ENCODE results near the gene CCHCR1. TPM values are rescaled to one million over a fixed set of nuclear protein-coding genes. Genes with fewer than 3 reads are reported as not detected.
"Not testable (repeated sequence)": the region's sequence is repeated elsewhere in the genome, so short reads cannot be mapped to it uniquely, and the experiment has no call there.

CCHCR1 gene
- total RNA-seq, 2 experiments from 2014 or later: 40.0 to 44.5 TPM

- H3K4me1 Mint-ChIP-seq (ENCODE audit: low read depth): peaks cover 8% of the 10 kb centered on the region
- CTCF ChIA-PET: no interaction called here
- no peak for DNase-seq
- no peak overlapping the region for H3K4me3 Mint-ChIP-seq
- no peaks in the 10 kb centered on the region for H3K9me3 Mint-ChIP-seq
- intact Hi-C loops (cut with micrococcal nuclease): no loop called here
- no peaks in the 10 kb centered on the region for H3K36me3 Mint-ChIP-seq (ENCODE audit: low read depth)
- H3K27me3 Mint-ChIP-seq (ENCODE audit: low read depth): no peaks in the 10 kb centered on the region
- no peak overlapping the region for H3K27ac Mint-ChIP-seq
These were observed 11.0 kb upstream of the CCHCR1 start for GRCh38 chr6:31168606-31169005.

- intact Hi-C loops (cut with micrococcal nuclease): no loop called here
- no peaks in the 10 kb centered on the region for H3K27me3 Mint-ChIP-seq (ENCODE audit: low read depth)
- no peaks in the 10 kb centered on the region for H3K9me3 Mint-ChIP-seq
- DNase-seq: no peak
- H3K36me3 Mint-ChIP-seq (ENCODE audit: low read depth): peaks cover 19% of the 10 kb centered on the region
- H3K4me3 Mint-ChIP-seq: no peak overlapping the region
- CTCF ChIA-PET: interaction anchor here (1.8 kb wide), 1 partner anchor 201 kb away, joined by 9 read pairs; no protein-coding TSS in a partner anchor
- peaks cover 24% of the 10 kb centered on the region for H3K4me1 Mint-ChIP-seq (ENCODE audit: low read depth)
- no peak overlapping the region for H3K27ac Mint-ChIP-seq
These were observed 8.4 kb upstream of the CCHCR1 start for GRCh38 chr6:31165986-31166385.

GRCh38 chr6:31165064-31165832 lies 7.6 kb upstream of the CCHCR1 start:
- H3K9me3 Mint-ChIP-seq: not testable (repeated sequence)

GRCh38 chr6:31164475-31165063 lies 7.0 kb upstream of the CCHCR1 start:
- H3K4me3 Mint-ChIP-seq; DNase-seq; intact Hi-C loops (cut with micrococcal nuclease); H3K27me3 Mint-ChIP-seq (ENCODE audit: low read depth); H3K27ac Mint-ChIP-seq; H3K9me3 Mint-ChIP-seq: not testable (repeated sequence)
- CTCF ChIA-PET: interaction anchor here (0.6 to 1.8 kb wide), 4 partner anchors 57 to 387 kb away, joined by 3 to 9 read pairs (median 4); no protein-coding TSS in a partner anchor
- Mint-ChIP-seq H3K36me3 (ENCODE audit: low read depth) (peaks cover 29% of the 10 kb centered on the region), H3K4me1 (ENCODE audit: low read depth) (peaks cover 34% of the 10 kb centered on the region)

More at GRCh38 chr6:31165064-31165832, 7.6 kb upstream of the CCHCR1 start:
- H3K27me3 Mint-ChIP-seq (ENCODE audit: low read depth); H3K27ac Mint-ChIP-seq; intact Hi-C loops (cut with micrococcal nuclease); H3K4me3 Mint-ChIP-seq; DNase-seq: not testable (repeated sequence)
- CTCF ChIA-PET: interaction anchor here (0.6 to 1.8 kb wide), 3 partner anchors 201 to 388 kb away, joined by 3 to 9 read pairs (median 3); no protein-coding TSS in a partner anchor
- H3K36me3 Mint-ChIP-seq (ENCODE audit: low read depth): peaks cover 24% of the 10 kb centered on the region
- peaks cover 28% of the 10 kb centered on the region for H3K4me1 Mint-ChIP-seq (ENCODE audit: low read depth)

GRCh38 chr6:31163922-31164321 lies 6.3 kb upstream of the CCHCR1 start:
- H3K4me3 Mint-ChIP-seq: no peak overlapping the region
- intact Hi-C loops (cut with micrococcal nuclease): no loop called here
- CTCF ChIA-PET: interaction anchor here (0.6 kb wide), 1 partner anchor 56 kb away, joined by 4 read pairs; no protein-coding TSS in a partner anchor
- H3K27me3 Mint-ChIP-seq (ENCODE audit: low read depth): no peaks in the 10 kb centered on the region
- H3K9me3 Mint-ChIP-seq: no peaks in the 10 kb centered on the region
- H3K36me3 Mint-ChIP-seq (ENCODE audit: low read depth): peaks cover 35% of the 10 kb centered on the region
- peak overlapping the region; percentile 26 for H3K27ac Mint-ChIP-seq
- no peak for DNase-seq
- H3K4me1 Mint-ChIP-seq (ENCODE audit: low read depth): peaks cover 39% of the 10 kb centered on the region

GRCh38 chr6:31162463-31163165 lies 5.0 kb upstream of the CCHCR1 start:
- no peaks in the 10 kb centered on the region for H3K27me3 Mint-ChIP-seq (ENCODE audit: low read depth)
- CTCF ChIA-PET: interaction anchor here (1.2 kb wide), 1 partner anchor 30 kb away, joined by 3 read pairs; no protein-coding TSS in a partner anchor
- H3K9me3 Mint-ChIP-seq: no peaks in the 10 kb centered on the region
- no peak overlapping the region for H3K4me3 Mint-ChIP-seq
- H3K27ac Mint-ChIP-seq: no peak overlapping the region
- intact Hi-C loops (cut with micrococcal nuclease): no loop called here
- DNase-seq: no peak
- H3K36me3 Mint-ChIP-seq (ENCODE audit: low read depth): peaks cover 40% of the 10 kb centered on the region
- peaks cover 42% of the 10 kb centered on the region for H3K4me1 Mint-ChIP-seq (ENCODE audit: low read depth)

- CTCF ChIA-PET: no interaction called here
- Mint-ChIP-seq H3K4me1 (ENCODE audit: low read depth) (peaks cover 49% of the 10 kb centered on the region), H3K27ac (peak overlapping the region; percentile 28), H3K4me3 (no peak overlapping the region), H3K9me3 (no peaks in the 10 kb centered on the region), H3K27me3 (ENCODE audit: low read depth) (no peaks in the 10 kb centered on the region), H3K36me3 (ENCODE audit: low read depth) (peaks cover 42% of the 10 kb centered on the region)
- intact Hi-C loops (cut with micrococcal nuclease): no loop called here
- no peak for DNase-seq
These were observed 3.9 kb upstream of the CCHCR1 start for GRCh38 chr6:31161216-31162126.

GRCh38 chr6:31158863-31159855 lies 1.6 kb upstream of the CCHCR1 start:
- Mint-ChIP-seq H3K27me3 (ENCODE audit: low read depth) (no peaks in the 10 kb centered on the region), H3K4me3 (peak overlapping the region; percentile 97), H3K4me1 (ENCODE audit: low read depth) (peaks cover 41% of the 10 kb centered on the region), H3K36me3 (ENCODE audit: low read depth) (peaks cover 54% of the 10 kb centered on the region), H3K27ac (peak overlapping the region; percentile 80), H3K9me3 (no peaks in the 10 kb centered on the region)
- intact Hi-C loops (cut with micrococcal nuclease): loop anchor here (1.0 to 10.0 kb wide), 5 partner anchors 22 to 814 kb away; partner anchors contain the start of genes HLA-C and RPP21
- DNase-seq: peak; percentile 50
- CTCF ChIA-PET: interaction anchor here (0.9 to 2.2 kb wide), 5 partner anchors 30 to 208 kb away, joined by 3 to 6 read pairs (median 4); no protein-coding TSS in a partner anchor

- no peaks in the 10 kb centered on the region for H3K9me3 Mint-ChIP-seq
- intact Hi-C loops (cut with micrococcal nuclease): loop anchor here (1.0 to 10.0 kb wide), 5 partner anchors 22 to 814 kb away; partner anchors contain the start of genes HLA-C and RPP21
These were observed 699 bp upstream of the CCHCR1 start, which contains the start of gene TCF19 for GRCh38 chr6:31158140-31158862. TCF19 (plus strand) TSS chr6:31158589; CDS start chr6:31159470, 881 bp downstream.

GRCh38 chr6:31156641-31157040 lies 961 bp downstream of the CCHCR1 start:
- H3K36me3 Mint-ChIP-seq (ENCODE audit: low read depth): peaks cover 45% of the 10 kb centered on the region
- CTCF ChIA-PET: interaction anchor here (0.7 to 2.2 kb wide), 4 partner anchors 20 to 41 kb away, joined by 3 to 5 read pairs (median 3); no protein-coding TSS in a partner anchor

More at GRCh38 chr6:31158140-31158862, 699 bp upstream of the CCHCR1 start, which contains the start of gene TCF19:
- no peaks in the 10 kb centered on the region for H3K27me3 Mint-ChIP-seq (ENCODE audit: low read depth)
- H3K27ac Mint-ChIP-seq: peak within 1 kb of the TSS; percentile 83
- peak within 1 kb of the TSS; percentile 97 for H3K4me3 Mint-ChIP-seq
- H3K36me3 Mint-ChIP-seq (ENCODE audit: low read depth): peaks cover 54% of the 10 kb centered on the region
- DNase-seq: peak; percentile 100
- CTCF ChIA-PET: interaction anchor here (1.0 to 2.2 kb wide), 5 partner anchors 21 to 208 kb away, joined by 3 to 6 read pairs (median 3); no protein-coding TSS in a partner anchor
- H3K4me1 Mint-ChIP-seq (ENCODE audit: low read depth): peaks cover 37% of the 10 kb centered on the region

More at GRCh38 chr6:31156641-31157040, 961 bp downstream of the CCHCR1 start:
- Mint-ChIP-seq H3K27ac (no peak overlapping the region), H3K9me3 (no peaks in the 10 kb centered on the region), H3K4me3 (peak overlapping the region; percentile 97), H3K4me1 (ENCODE audit: low read depth) (peaks cover 27% of the 10 kb centered on the region), H3K27me3 (ENCODE audit: low read depth) (no peaks in the 10 kb centered on the region)
- intact Hi-C loops (cut with micrococcal nuclease): loop anchor here (10.0 kb wide), 1 partner anchor 812 kb away; the partner anchor contains the start of gene RPP21
- no peak for DNase-seq
